H9 (cell line): Measurements from ENCODE around the gene HOATZ. TPM values are rescaled to one million over a fixed set of nuclear protein-coding genes. Genes with fewer than 3 reads are reported as not detected.

ENCODE experiments used
- DNase-seq: peaks from one replicate; pipeline ENCODE4 v3.0.0-alpha.2; 2017
- H2AFZ ChIP-seq: one replicate; pipeline ENCODE4 v1.6.1; 2013; ENCODE audit warnings: mild to moderate bottlenecking, low read length, control low read depth, moderate library complexity
- H2AK5ac ChIP-seq: 2 replicates; pipeline ENCODE4 v1.6.1; 2013; ENCODE audit warnings: low read length, control low read depth, mixed read lengths; ENCODE audit not compliant: insufficient read length
- H2BK120ac ChIP-seq: one replicate; pipeline ENCODE4 v1.6.1; 2013; ENCODE audit warnings: low read depth, mild to moderate bottlenecking, low read length, control low read depth, inconsistent platforms; ENCODE audit not compliant: poor library complexity, severe bottlenecking
- H2BK12ac ChIP-seq: 2 replicates; pipeline ENCODE4 v1.6.1; 2013; ENCODE audit warnings: low read length, control low read depth, mixed read lengths, low read depth; ENCODE audit not compliant: insufficient read length
- H2BK15ac ChIP-seq: 2 replicates; pipeline ENCODE4 v1.6.1; 2013; ENCODE audit warnings: low read depth, low read length, control low read depth
- H2BK20ac ChIP-seq: one replicate; pipeline ENCODE4 v1.6.1; 2013; ENCODE audit warnings: low read depth, mild to moderate bottlenecking, low read length, control low read depth, inconsistent platforms; ENCODE audit not compliant: poor library complexity, severe bottlenecking
- H2BK5ac ChIP-seq: 2 replicates; pipeline ENCODE4 v1.6.1; 2013; ENCODE audit warnings: low read length, control low read depth, mixed read lengths; ENCODE audit not compliant: insufficient read length
- H3K14ac ChIP-seq: 2 replicates; pipeline ENCODE4 v1.6.1; 2013; ENCODE audit warnings: low read length, control low read depth; ENCODE audit not compliant: insufficient read depth
- H3K18ac ChIP-seq: 2 replicates; pipeline ENCODE4 v1.6.1; 2013; ENCODE audit warnings: low read depth, mild to moderate bottlenecking, mixed read lengths, low read length, control low read depth; ENCODE audit not compliant: insufficient read length
- H3K23ac ChIP-seq: 2 replicates; pipeline ENCODE4 v1.6.1; 2013; ENCODE audit warnings: low read length, control low read depth, mixed read lengths, low read depth; ENCODE audit not compliant: insufficient read length
- H3K23me2 ChIP-seq: 2 replicates; pipeline ENCODE4 v1.6.1; 2013; ENCODE audit warnings: low read depth, mild to moderate bottlenecking, mixed read lengths, low read length, control low read depth; ENCODE audit not compliant: insufficient read length, poor library complexity, severe bottlenecking
- H3K27ac ChIP-seq: 2 replicates; pipeline ENCODE4 v1.5.1; 2013; ENCODE audit warnings: low read length, control low read depth, mixed read lengths, low read depth; ENCODE audit not compliant: insufficient read length
- H3K27me3 ChIP-seq: 2 replicates; pipeline ENCODE4 v1.6.1; 2013; ENCODE audit warnings: low read length, control low read depth, inconsistent platforms; ENCODE audit not compliant: insufficient read depth
- H3K4ac ChIP-seq: 2 replicates; pipeline ENCODE4 v1.6.1; 2013; ENCODE audit warnings: low read depth, mild to moderate bottlenecking, control low read depth, inconsistent platforms, low read length, moderate library complexity
- H3K4me1 ChIP-seq: 2 replicates; pipeline ENCODE4 v1.6.1; 2013; ENCODE audit warnings: low read length, control low read depth, inconsistent platforms; ENCODE audit not compliant: insufficient read depth
- H3K4me2 ChIP-seq: 2 replicates; pipeline ENCODE4 v1.6.1; 2013; ENCODE audit warnings: low read length, control low read depth, mixed read lengths; ENCODE audit not compliant: insufficient read length, insufficient read depth
- H3K56ac ChIP-seq: 2 replicates; pipeline ENCODE4 v1.6.1; 2013; ENCODE audit warnings: low read depth, mild to moderate bottlenecking, mixed read lengths, low read length, control low read depth; ENCODE audit not compliant: insufficient read length
- H3K79me1 ChIP-seq: 2 replicates; pipeline ENCODE4 v1.6.1; 2013; ENCODE audit warnings: low read depth, mild to moderate bottlenecking, moderate library complexity, low read length, control low read depth, inconsistent platforms; ENCODE audit not compliant: insufficient read depth, poor library complexity, severe bottlenecking
- H3K79me2 ChIP-seq: 2 replicates; pipeline ENCODE4 v1.6.1; 2013; ENCODE audit warnings: low read length, control low read depth, inconsistent platforms; ENCODE audit not compliant: insufficient read depth
- H3K9ac ChIP-seq: 2 replicates; pipeline ENCODE4 v1.6.1; 2013; ENCODE audit warnings: low read length, control low read depth, mixed read lengths; ENCODE audit not compliant: insufficient read length; ENCODE audit errors: extremely low read depth
- H3K9me3 ChIP-seq: one replicate; pipeline ENCODE4 v1.6.1; 2013; ENCODE audit warnings: low read depth, low read length, inconsistent platforms; ENCODE audit not compliant: control insufficient read depth
- H3T11ph ChIP-seq: one replicate; pipeline ENCODE4 v1.6.1; 2013; ENCODE audit warnings: mild to moderate bottlenecking, low read length, control low read depth, inconsistent platforms
- H4K20me1 ChIP-seq: one replicate; pipeline ENCODE4 v1.6.1; 2013; ENCODE audit not compliant: control insufficient read depth, insufficient read length, insufficient read depth
- H4K5ac ChIP-seq: 2 replicates; pipeline ENCODE4 v1.6.1; 2013; ENCODE audit warnings: low read depth, mild to moderate bottlenecking, mixed read lengths, low read length, control low read depth; ENCODE audit not compliant: insufficient read length
- H4K8ac ChIP-seq: replicated peaks from 2 replicates; pipeline ENCODE4 v1.6.1; 2013; ENCODE audit warnings: low read length, control low read depth, mixed read lengths, low read depth; ENCODE audit not compliant: insufficient read length
- H4K91ac ChIP-seq: 2 replicates; pipeline ENCODE4 v1.6.1; 2013; ENCODE audit warnings: low read depth, mild to moderate bottlenecking, moderate library complexity, mixed read lengths, low read length, control low read depth; ENCODE audit not compliant: insufficient read length
- H3K27ac Mint-ChIP-seq, 3 experiments: 2 replicates in 2 of 3; 3 replicates in 1 of 3; pipeline ENCODE4 v1.8.0; 2020 to 2021; ENCODE audit warnings: mixed read lengths in 3 of 3, mild to moderate bottlenecking in 1 of 3, moderate library complexity in 1 of 3
- H3K27me3 Mint-ChIP-seq: 2 replicates; pipeline ENCODE4 v1.8.0; 2021; ENCODE audit warnings: low read depth, mild to moderate bottlenecking, moderate library complexity, mixed read lengths
- H3K36me3 Mint-ChIP-seq, 3 experiments: 2 replicates in 2 of 3; 3 replicates in 1 of 3; pipeline ENCODE4 v1.8.0; 2020 to 2021; ENCODE audit warnings: low read depth in 3 of 3, mixed read lengths in 3 of 3; ENCODE audit not compliant: insufficient read depth in 1 of 3
- H3K4me1 Mint-ChIP-seq, 2 experiments: 2 replicates each; pipeline ENCODE4 v1.8.0; 2020; ENCODE audit warnings: mixed read lengths in 2 of 2
- H3K4me3 Mint-ChIP-seq, 2 experiments: 2 replicates in 1 of 2; 3 replicates in 1 of 2; pipeline ENCODE4 v1.8.0; 2020 to 2021; ENCODE audit warnings: mild to moderate bottlenecking in 2 of 2, mixed read lengths in 2 of 2, moderate library complexity in 1 of 2
- H3K9me3 Mint-ChIP-seq, 2 experiments: 2 replicates in 1 of 2; 3 replicates in 1 of 2; pipeline ENCODE4 v1.8.0; 2020; ENCODE audit warnings: mild to moderate bottlenecking in 2 of 2, mixed read lengths in 2 of 2, moderate library complexity in 1 of 2
- CTCF ChIP-seq: fragments of 200-600 bp; sonication (generic); conservative IDR thresholded peaks from 3 replicates; pipeline ENCODE4 v1.8.0; 2021; ENCODE audit warnings: antibody characterized with exemption, mild to moderate bottlenecking
- total RNA-seq: library from RNA; stranded (reverse); gene quantifications from 2 replicates; pipeline ENCODE4 v1.2.1, GENCODE V29; 2021

HOATZ gene
- total RNA-seq, 1 experiment from 2014 or later, result not detected

- H3K14ac ChIP-seq, result no peak overlapping the region
- H3K27me3 ChIP-seq, result no peaks in the 10 kb centered on the region
- H3K9ac ChIP-seq, result no peak overlapping the region
- no peak overlapping the region for H3K23ac ChIP-seq
- no peak overlapping the region for H4K5ac ChIP-seq
- Mint-ChIP-seq H3K27ac (no peak overlapping the region), H3K4me1 (no peaks in the 10 kb centered on the region), H3K36me3 (no peaks in the 10 kb centered on the region), H3K4me3 (no peak overlapping the region), H3K27me3 (peaks cover 4% of the 10 kb centered on the region; the same call in 1 of the 2 replicates), H3K9me3 (no peaks in the 10 kb centered on the region)
- H2AFZ ChIP-seq, result no peak overlapping the region
- no peak overlapping the region for H4K91ac ChIP-seq
- H3K4ac ChIP-seq, result no peak overlapping the region
- H3T11ph ChIP-seq, result no peak overlapping the region
- no peak overlapping the region for H3K56ac ChIP-seq
- no peak overlapping the region for H4K8ac ChIP-seq
- H2BK12ac ChIP-seq, result no peak overlapping the region
- no peaks in the 10 kb centered on the region for H4K20me1 ChIP-seq
- H3K23me2 ChIP-seq, result no peaks in the 10 kb centered on the region
- H3K4me2 ChIP-seq, result no peak overlapping the region
- H3K4me1 ChIP-seq, result no peaks in the 10 kb centered on the region
- no peak overlapping the region for H3K27ac ChIP-seq
- no peaks in the 10 kb centered on the region for H3K9me3 ChIP-seq
- H3K18ac ChIP-seq, result no peak overlapping the region
- no peak overlapping the region for H2BK20ac ChIP-seq
- H3K79me2 ChIP-seq, result no peaks in the 10 kb centered on the region
- H2BK120ac ChIP-seq, result no peak overlapping the region
- no peak overlapping the region for H2AK5ac ChIP-seq
- H3K79me1 ChIP-seq, result no peaks in the 10 kb centered on the region
- TF ChIP-seq CTCF, result no peak
- H2BK5ac ChIP-seq, result no peak overlapping the region
- no peak for DNase-seq
- H2BK15ac ChIP-seq, result no peak overlapping the region
These were observed 40.1 kb upstream of the HOATZ start for GRCh38 chr11:111474432-111474831.
